Measurements from ENCODE around the gene PAX5. TPM values are rescaled to one million over a fixed set of nuclear protein-coding genes. Genes with fewer than 3 reads are reported as not detected.

The PAX5 gene
- total RNA-seq, 1 experiment from 2014 or later, result 0.39 TPM

GRCh38 chr9:36923025-36923625 lies 110.9 kb downstream of the PAX5 start:
- Histone ChIP-seq H3K4me1 (ENCODE audit: insufficient read depth, low read length) (no peaks in the 10 kb centered on the region; the same call in 1 of the 2 replicates), H2BK12ac (ENCODE audit: insufficient read length, low read depth, low read length) (no peak overlapping the region), H3K79me2 (ENCODE audit: insufficient read depth, low read length) (no peaks in the 10 kb centered on the region), H3T11ph (ENCODE audit: low read length) (no peak overlapping the region), H4K20me1 (ENCODE audit: control insufficient read depth, insufficient read depth, insufficient read length) (no peaks in the 10 kb centered on the region), H4K5ac (ENCODE audit: insufficient read length, low read depth, low read length) (no peak overlapping the region), H3K9me3 (ENCODE audit: control insufficient read depth, low read depth, low read length) (no peaks in the 10 kb centered on the region), H3K27me3 (ENCODE audit: insufficient read depth, low read length) (no peaks in the 10 kb centered on the region), H2BK5ac (ENCODE audit: insufficient read length, low read length) (no peak overlapping the region), H3K56ac (ENCODE audit: insufficient read length, low read depth, low read length) (no peak overlapping the region), H4K91ac (ENCODE audit: insufficient read length, low read depth, low read length) (no peak overlapping the region), H2BK15ac (ENCODE audit: low read depth, low read length) (no peak overlapping the region), H3K23me2 (ENCODE audit: insufficient read length, low read depth, low read length, poor library complexity, severe bottlenecking) (no peaks in the 10 kb centered on the region), H3K23ac (ENCODE audit: insufficient read length, low read depth, low read length) (no peak overlapping the region), H2AFZ (ENCODE audit: low read length) (no peak overlapping the region), H3K14ac (ENCODE audit: insufficient read depth, low read length) (no peak overlapping the region), H3K4ac (ENCODE audit: low read depth, low read length) (no peak overlapping the region), H3K79me1 (ENCODE audit: insufficient read depth, low read depth, low read length, poor library complexity, severe bottlenecking) (no peaks in the 10 kb centered on the region), H4K8ac (replicated peaks; ENCODE audit: insufficient read length, low read depth, low read length) (no peak overlapping the region), H2BK120ac (ENCODE audit: low read depth, low read length, poor library complexity, severe bottlenecking) (no peak overlapping the region), H3K4me2 (ENCODE audit: insufficient read depth, insufficient read length, low read length) (no peak overlapping the region), H3K18ac (ENCODE audit: insufficient read length, low read depth, low read length) (no peak overlapping the region), H3K27ac (ENCODE audit: insufficient read length, low read depth, low read length) (no peak overlapping the region), H2AK5ac (ENCODE audit: insufficient read length, low read length) (no peak overlapping the region), H2BK20ac (ENCODE audit: low read depth, low read length, poor library complexity, severe bottlenecking) (no peak overlapping the region), H3K9ac (ENCODE audit: extremely low read depth, insufficient read length, low read length) (no peak overlapping the region)
- Mint-ChIP-seq H3K27ac (no peak overlapping the region), H3K9me3 (no peaks in the 10 kb centered on the region; a peak in 1 of 5 replicates), H3K27me3 (ENCODE audit: low read depth) (peaks cover 4% of the 10 kb centered on the region), H3K4me3 (no peak overlapping the region), H3K4me1 (peaks cover 0 to 2% of the 10 kb centered on the region in 2 experiments; a peak in 1 of 4 replicates), H3K36me3 (ENCODE audit: insufficient read depth in 1 of 3, low read depth in 3 of 3) (no peaks in the 10 kb centered on the region)
- TF ChIP-seq, protein P1, sequence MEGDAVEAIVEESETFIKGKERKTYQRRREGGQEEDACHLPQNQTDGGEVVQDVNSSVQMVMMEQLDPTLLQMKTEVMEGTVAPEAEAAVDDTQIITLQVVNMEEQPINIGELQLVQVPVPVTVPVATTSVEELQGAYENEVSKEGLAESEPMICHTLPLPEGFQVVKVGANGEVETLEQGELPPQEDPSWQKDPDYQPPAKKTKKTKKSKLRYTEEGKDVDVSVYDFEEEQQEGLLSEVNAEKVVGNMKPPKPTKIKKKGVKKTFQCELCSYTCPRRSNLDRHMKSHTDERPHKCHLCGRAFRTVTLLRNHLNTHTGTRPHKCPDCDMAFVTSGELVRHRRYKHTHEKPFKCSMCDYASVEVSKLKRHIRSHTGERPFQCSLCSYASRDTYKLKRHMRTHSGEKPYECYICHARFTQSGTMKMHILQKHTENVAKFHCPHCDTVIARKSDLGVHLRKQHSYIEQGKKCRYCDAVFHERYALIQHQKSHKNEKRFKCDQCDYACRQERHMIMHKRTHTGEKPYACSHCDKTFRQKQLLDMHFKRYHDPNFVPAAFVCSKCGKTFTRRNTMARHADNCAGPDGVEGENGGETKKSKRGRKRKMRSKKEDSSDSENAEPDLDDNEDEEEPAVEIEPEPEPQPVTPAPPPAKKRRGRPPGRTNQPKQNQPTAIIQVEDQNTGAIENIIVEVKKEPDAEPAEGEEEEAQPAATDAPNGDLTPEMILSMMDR (conservative IDR thresholded peaks at IDR 0.05), result no peak
- WGBS (ENCODE audit: extremely low coverage, insufficient read length, low lambda C conversion rate), result no CpG with 5 or more reads among the region's 7 CpGs
- DNase-seq, result no peak
